ENCODE measurements around the gene TSSK6. TPM values are rescaled to one million over a fixed set of nuclear protein-coding genes. Genes with fewer than 3 reads are reported as not detected.
"Not testable (repeated sequence)": the region's sequence is repeated elsewhere in the genome, so short reads cannot be mapped to it uniquely, and the experiment has no call there.

The TSSK6 gene
- polyA plus RNA-seq, 1 experiment = 1.7 TPM

DNA sequence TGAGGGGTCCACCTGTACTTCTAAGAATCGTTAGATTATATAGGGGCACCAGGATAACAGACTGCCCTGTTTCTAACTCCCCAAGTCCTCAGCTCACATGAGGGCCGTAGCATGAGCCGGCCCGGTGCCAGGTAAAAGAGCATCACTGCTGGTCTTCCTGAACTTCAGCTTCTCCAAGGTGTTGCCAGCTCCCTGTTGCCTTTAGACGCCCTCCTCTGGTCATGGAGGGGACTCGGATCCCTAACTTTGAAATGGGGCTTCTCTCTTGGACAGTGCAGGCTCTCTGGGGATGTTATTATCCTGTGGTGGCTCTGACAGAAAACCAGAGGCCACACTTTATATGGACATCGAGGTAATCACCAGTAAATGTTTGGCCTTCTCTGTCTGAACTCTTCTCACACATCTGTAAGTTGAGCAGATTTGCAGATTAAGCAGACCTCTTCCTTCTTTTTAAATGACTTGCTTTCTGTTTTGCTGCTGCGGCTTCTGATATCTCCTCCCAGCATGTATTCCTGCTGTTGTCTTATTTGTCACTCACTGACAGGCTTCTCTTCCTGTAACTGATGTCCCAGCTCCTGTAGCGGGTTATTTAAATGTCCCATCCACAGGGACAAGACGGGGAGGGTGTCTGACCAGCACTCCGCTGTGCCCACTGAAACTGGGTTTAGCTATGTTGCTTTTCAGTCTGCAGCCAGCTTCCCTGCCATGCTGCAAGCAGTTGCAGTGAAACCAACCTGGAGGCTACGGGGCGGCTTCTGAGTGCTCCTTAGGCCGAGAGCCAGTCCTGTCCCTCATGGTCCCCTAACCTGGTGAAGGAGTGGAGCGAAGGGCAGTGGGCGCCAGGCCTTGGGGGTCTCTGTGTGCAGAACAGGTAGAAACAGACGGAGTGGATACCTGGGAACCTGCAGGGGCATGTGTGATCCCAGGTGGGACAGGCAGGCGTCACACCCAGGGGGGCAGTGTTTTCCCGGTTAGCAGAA, 39.2 kb downstream of the TSSK6 start:
- Histone ChIP-seq H3K27me3 (ENCODE audit: control insufficient read depth, insufficient read depth, low read length) (no peaks in the 10 kb centered on the region), H3K36me3 (ENCODE audit: control insufficient read depth, insufficient read depth, low read length) (no peaks in the 10 kb centered on the region; the same call in none of the 2 replicates), H3K4me3 (ENCODE audit: low read depth, low read length) (no peak overlapping the region)
- no peak for DNase-seq (ENCODE audit: low read depth)
- ChIA-PET POLR2A (no interaction called here), CTCF (interaction anchor here (0.7 to 1.5 kb wide), 5 partner anchors 9 to 77 kb away, joined by 3 to 18 read pairs (median 4); no protein-coding TSS in a partner anchor)
- TF ChIP-seq, protein P1, sequence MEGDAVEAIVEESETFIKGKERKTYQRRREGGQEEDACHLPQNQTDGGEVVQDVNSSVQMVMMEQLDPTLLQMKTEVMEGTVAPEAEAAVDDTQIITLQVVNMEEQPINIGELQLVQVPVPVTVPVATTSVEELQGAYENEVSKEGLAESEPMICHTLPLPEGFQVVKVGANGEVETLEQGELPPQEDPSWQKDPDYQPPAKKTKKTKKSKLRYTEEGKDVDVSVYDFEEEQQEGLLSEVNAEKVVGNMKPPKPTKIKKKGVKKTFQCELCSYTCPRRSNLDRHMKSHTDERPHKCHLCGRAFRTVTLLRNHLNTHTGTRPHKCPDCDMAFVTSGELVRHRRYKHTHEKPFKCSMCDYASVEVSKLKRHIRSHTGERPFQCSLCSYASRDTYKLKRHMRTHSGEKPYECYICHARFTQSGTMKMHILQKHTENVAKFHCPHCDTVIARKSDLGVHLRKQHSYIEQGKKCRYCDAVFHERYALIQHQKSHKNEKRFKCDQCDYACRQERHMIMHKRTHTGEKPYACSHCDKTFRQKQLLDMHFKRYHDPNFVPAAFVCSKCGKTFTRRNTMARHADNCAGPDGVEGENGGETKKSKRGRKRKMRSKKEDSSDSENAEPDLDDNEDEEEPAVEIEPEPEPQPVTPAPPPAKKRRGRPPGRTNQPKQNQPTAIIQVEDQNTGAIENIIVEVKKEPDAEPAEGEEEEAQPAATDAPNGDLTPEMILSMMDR (IDR thresholded peaks at IDR 0.05; ENCODE audit: insufficient read depth, low read depth, low read length) = peak; percentile 59

DNA sequence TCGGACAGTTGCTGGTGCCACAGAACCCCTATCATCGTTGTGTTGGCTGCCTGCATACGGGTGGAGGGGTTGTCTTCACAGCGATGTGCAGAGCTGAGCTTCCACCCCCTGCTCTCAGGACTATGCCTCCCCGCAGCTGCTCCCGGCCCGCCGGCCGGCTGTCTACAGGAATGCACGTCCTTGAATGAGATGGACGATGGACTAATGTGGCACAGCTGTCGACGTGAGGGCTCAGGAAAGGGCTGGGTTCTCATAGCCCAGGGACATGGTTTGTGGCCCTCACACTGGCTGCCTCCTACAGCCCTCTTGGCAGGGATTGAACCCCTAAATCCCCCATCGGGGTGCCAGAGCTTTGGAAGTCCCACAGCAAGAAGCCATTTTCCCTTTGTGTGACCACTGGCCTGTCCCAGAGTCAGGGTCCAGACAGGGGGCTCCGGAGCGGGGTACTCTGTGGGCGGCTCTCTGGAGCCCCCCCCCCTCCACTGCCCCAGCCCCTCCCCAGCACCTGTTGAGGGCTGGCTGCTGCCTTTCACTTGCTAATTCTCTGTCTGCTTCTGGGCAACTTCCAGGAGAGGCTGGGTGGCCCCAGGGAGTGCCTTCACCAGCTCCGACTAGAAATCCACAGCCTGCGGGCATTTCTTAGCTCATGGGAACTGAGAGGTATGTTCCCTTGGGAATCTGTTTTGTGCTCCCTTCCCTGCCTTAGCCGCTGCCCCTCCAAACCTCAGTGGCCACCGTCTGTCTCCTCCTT, 40.2 kb downstream of the TSSK6 start:
- no peak overlapping the region for H3K4me3 ChIP-seq (ENCODE audit: low read depth, low read length)
- POLR2A ChIA-PET = no interaction called here
- H3K27me3 ChIP-seq (ENCODE audit: control insufficient read depth, insufficient read depth, low read length) = no peaks in the 10 kb centered on the region
- CTCF ChIA-PET = interaction anchor here (0.5 to 1.5 kb wide), 5 partner anchors 10 to 137 kb away, joined by 3 to 18 read pairs (median 3); no protein-coding TSS in a partner anchor
- no peaks in the 10 kb centered on the region; the same call in none of the 2 replicates for H3K36me3 ChIP-seq (ENCODE audit: control insufficient read depth, insufficient read depth, low read length)
- TF ChIP-seq, protein P1 (IDR thresholded peaks at IDR 0.05; ENCODE audit: insufficient read depth, low read depth, low read length) = no peak
- DNase-seq (ENCODE audit: low read depth) = no peak

DNA sequence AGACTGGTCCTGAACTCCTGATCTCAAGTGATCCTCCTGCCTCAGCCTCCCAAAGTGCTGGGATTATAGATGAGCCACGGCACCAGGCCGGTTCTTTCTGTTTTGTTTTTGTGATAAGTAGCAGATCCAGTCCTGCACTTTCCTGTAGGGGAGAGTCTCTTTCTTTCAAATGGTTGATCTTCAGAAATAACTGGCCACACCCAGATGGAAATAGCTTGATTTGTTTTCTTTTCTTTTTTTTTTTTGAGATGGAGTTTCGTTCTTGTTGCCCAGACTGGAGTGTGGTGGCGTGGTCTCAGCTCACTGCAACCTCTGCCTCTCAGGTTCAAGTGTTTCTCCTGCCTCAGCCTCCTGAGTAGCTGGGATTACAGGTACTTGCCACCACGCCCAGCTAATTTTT, 43.2 kb downstream of the TSSK6 start:
- DNase-seq (ENCODE audit: low read depth); H3K36me3 ChIP-seq (ENCODE audit: control insufficient read depth, insufficient read depth, low read length); CTCF ChIA-PET; H3K27me3 ChIP-seq (ENCODE audit: control insufficient read depth, insufficient read depth, low read length); POLR2A ChIA-PET; H3K4me3 ChIP-seq (ENCODE audit: low read depth, low read length): not testable (repeated sequence)

DNA sequence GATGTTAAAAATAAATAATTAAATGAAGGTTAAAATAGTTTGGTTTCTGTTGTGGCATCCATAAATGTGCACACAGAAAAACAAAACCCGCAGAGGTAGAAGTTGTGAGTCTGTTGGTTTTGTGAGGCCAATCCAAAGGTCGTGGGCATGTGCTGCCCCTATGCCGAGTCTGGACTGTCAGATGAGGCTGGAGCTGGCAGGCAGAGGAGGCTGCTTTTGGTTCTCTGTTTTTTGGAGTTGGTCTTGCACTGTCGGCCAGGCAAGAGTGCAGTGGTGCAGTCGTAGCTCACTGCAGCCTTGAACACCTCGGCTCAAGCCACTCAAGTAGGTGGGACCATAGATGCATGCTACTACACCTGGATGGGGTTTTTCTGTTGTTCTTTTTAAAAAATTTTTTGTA, 43.7 kb downstream of the TSSK6 start:
- H3K36me3 ChIP-seq (ENCODE audit: control insufficient read depth, insufficient read depth, low read length) = peaks cover 2% of the 10 kb centered on the region
- no peaks in the 10 kb centered on the region for H3K27me3 ChIP-seq (ENCODE audit: control insufficient read depth, insufficient read depth, low read length)
- H3K4me3 ChIP-seq (ENCODE audit: low read depth, low read length) = no peak overlapping the region
- no peak for DNase-seq (ENCODE audit: low read depth)
- CTCF ChIA-PET = no interaction called here
- POLR2A ChIA-PET = no interaction called here
- TF ChIP-seq, protein P1 (IDR thresholded peaks at IDR 0.05; ENCODE audit: insufficient read depth, low read depth, low read length) = no peak

DNA sequence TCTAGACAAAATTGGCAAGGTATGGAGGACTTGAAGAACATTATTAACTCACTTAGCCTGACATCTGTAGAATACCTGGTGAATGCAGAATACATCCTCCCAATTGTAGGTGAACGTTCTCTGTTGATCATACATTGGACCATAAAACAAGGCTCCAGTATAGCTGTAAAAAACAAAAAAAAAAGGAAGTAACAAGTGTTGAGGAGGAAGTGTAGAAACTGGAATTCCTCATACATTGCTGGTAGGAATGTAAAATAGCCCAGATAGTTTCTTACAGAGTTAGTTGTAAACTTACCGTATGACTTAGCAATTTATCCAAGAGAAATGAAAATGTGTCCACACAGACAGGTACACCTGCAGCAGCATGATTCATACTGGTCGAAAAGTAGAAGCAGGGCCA, 44.8 kb downstream of the TSSK6 start:
- ChIA-PET POLR2A (no interaction called here), CTCF (interaction anchor here (1.0 kb wide), 1 partner anchor 128 kb away, joined by 3 read pairs; no protein-coding TSS in a partner anchor)
- peaks cover 7% of the 10 kb centered on the region for H3K36me3 ChIP-seq (ENCODE audit: control insufficient read depth, insufficient read depth, low read length)
- TF ChIP-seq, protein P1 (IDR thresholded peaks at IDR 0.05; ENCODE audit: insufficient read depth, low read depth, low read length) = no peak
- no peak for DNase-seq (ENCODE audit: low read depth)
- H3K27me3 ChIP-seq (ENCODE audit: control insufficient read depth, insufficient read depth, low read length) = no peaks in the 10 kb centered on the region
- no peak overlapping the region for H3K4me3 ChIP-seq (ENCODE audit: low read depth, low read length)
